Mesendoderm (in vitro differentiated cells): Measurements from ENCODE around the gene STYX.
A peak's percentile ranks its signal among the peaks of the same experiment; 100 is the strongest.

Experiments used
- DNase-seq: peaks from one replicate; pipeline ENCODE4 v3.0.0; 2013
- H2AK5ac ChIP-seq: 2 replicates; pipeline ENCODE4 v1.6.1; 2013; ENCODE audit warnings: low read length, inconsistent platforms
- H2BK120ac ChIP-seq: 2 replicates; pipeline ENCODE4 v1.6.1; 2013; ENCODE audit warnings: low read depth, mild to moderate bottlenecking, low read length, moderate library complexity, mixed read lengths
- H2BK15ac ChIP-seq: replicated peaks from 2 replicates; pipeline ENCODE4 v1.6.1; 2013; ENCODE audit warnings: low read depth, mild to moderate bottlenecking, moderate library complexity
- H2BK5ac ChIP-seq: 2 replicates; pipeline ENCODE4 v1.6.1; 2013; ENCODE audit warnings: low read length, inconsistent platforms
- H3K18ac ChIP-seq: 2 replicates; pipeline ENCODE4 v1.6.1; 2013; ENCODE audit warnings: mild to moderate bottlenecking, low read length, mixed read lengths
- H3K23ac ChIP-seq: one replicate; pipeline ENCODE4 v1.6.1; 2013; ENCODE audit warnings: low read length
- H3K27ac ChIP-seq: 2 replicates; pipeline ENCODE4 v1.5.1; 2013; ENCODE audit warnings: low read depth, mild to moderate bottlenecking, inconsistent platforms, low read length, moderate library complexity
- H3K27me3 ChIP-seq: 2 replicates; pipeline ENCODE4 v1.6.1; 2013; ENCODE audit warnings: low read length, control low read depth, mild to moderate bottlenecking, inconsistent platforms; ENCODE audit not compliant: insufficient read depth, poor library complexity
- H3K36me3 ChIP-seq: 2 replicates; pipeline ENCODE4 v1.6.1; 2013; ENCODE audit warnings: low read length, inconsistent platforms; ENCODE audit not compliant: control insufficient read depth, insufficient read depth
- H3K4ac ChIP-seq: one replicate; pipeline ENCODE4 v1.6.1; 2013; ENCODE audit warnings: low read depth, mild to moderate bottlenecking, low read length, moderate library complexity
- H3K4me1 ChIP-seq: 2 replicates; pipeline ENCODE4 v1.6.1; 2013; ENCODE audit warnings: low read depth, low read length, inconsistent platforms; ENCODE audit not compliant: control insufficient read depth
- H3K4me2 ChIP-seq: 2 replicates; pipeline ENCODE4 v1.6.1; 2013; ENCODE audit warnings: low read length
- H3K4me3 ChIP-seq: 2 replicates; pipeline ENCODE4 v1.5.1; 2013; ENCODE audit warnings: mild to moderate bottlenecking, low read length
- H3K56ac ChIP-seq: one replicate; pipeline ENCODE4 v1.6.1; 2013; ENCODE audit warnings: low read length
- H3K79me1 ChIP-seq: 2 replicates; pipeline ENCODE4 v1.6.1; 2013; ENCODE audit warnings: low read length, inconsistent platforms
- H3K79me2 ChIP-seq: 2 replicates; pipeline ENCODE4 v1.6.1; 2013; ENCODE audit warnings: mild to moderate bottlenecking, low read length; ENCODE audit not compliant: control insufficient read depth, insufficient read depth
- H3K9ac ChIP-seq: 2 replicates; pipeline ENCODE4 v1.6.1; 2013; ENCODE audit warnings: low read length, inconsistent platforms
- H4K5ac ChIP-seq: one replicate; pipeline ENCODE4 v1.6.1; 2013; ENCODE audit warnings: low read length
- H4K8ac ChIP-seq: one replicate; pipeline ENCODE4 v1.6.1; 2013; ENCODE audit warnings: low read depth, mild to moderate bottlenecking, control low read depth, low read length, moderate library complexity
- WGBS: extraction: QIAGEN DNeasy Blood & Tissue Kit; methylation state at CpG from one replicate; pipeline ENCODE4 v1.1.7; 2013; ENCODE audit warnings: low lambda C conversion rate, missing lambda C conversion rate; ENCODE audit not compliant: insufficient coverage; ENCODE audit errors: extremely low coverage; 5-methylcytosine and 5-hydroxymethylcytosine counted together

Gene STYX

DNA sequence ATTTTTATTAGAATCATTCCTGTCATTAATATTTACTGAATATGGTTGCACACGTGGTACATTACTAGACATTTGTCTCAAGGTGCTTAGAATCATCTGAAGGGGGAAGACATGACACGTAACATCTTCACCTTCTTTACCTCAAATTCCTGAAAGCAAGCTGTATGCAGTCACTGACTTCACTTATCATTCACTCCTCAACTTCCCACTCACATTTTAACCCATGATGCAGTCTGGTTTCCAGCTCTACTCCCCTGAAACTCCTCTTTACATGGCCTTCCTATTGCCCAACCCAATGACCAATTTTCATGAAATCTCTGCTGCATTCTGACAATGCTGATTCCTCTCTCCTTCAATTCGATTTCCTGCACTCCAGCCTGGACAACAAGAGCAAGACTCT is 28.7 kb upstream of the STYX start:
- Histone ChIP-seq H2BK120ac (no peak overlapping the region), H3K56ac (no peak overlapping the region), H4K5ac (no peak overlapping the region), H3K36me3 (no peaks in the 10 kb centered on the region), H3K4me2 (no peak overlapping the region), H3K4me1 (no peaks in the 10 kb centered on the region), H3K4ac (no peak overlapping the region), H3K9ac (no peak overlapping the region), H3K79me1 (no peaks in the 10 kb centered on the region), H2BK5ac (no peak overlapping the region), H3K18ac (no peak overlapping the region), H3K27me3 (no peaks in the 10 kb centered on the region), H4K8ac (no peak overlapping the region), H2BK15ac (no peak overlapping the region), H3K4me3 (no peak overlapping the region), H2AK5ac (no peak overlapping the region), H3K23ac (no peak overlapping the region), H3K79me2 (no peaks in the 10 kb centered on the region), H3K27ac (no peak overlapping the region)
- no peak for DNase-seq
- WGBS: no CpG with 5 or more reads among the region's 3 CpGs

DNA sequence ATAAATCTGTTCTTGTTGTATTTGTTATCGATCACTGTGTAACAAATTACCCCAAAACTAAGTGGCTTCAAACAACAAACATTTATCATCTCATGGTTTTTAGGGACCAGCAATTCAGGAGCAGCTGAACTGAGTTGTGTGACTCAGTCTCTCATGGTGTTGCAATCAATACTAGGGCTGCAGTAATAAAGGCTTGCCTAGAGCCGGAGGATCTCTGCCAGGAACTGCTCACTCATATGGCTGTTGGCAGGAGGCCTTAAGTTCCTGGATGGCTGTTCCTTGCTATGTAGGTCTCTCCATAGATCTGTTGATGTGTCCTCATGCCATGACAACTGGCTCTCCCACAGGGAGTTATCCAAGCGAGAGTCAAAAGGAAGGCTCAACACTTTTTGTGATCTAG is 26.7 kb upstream of the STYX start:
- H2BK120ac ChIP-seq: no peak overlapping the region
- no peak overlapping the region for H2AK5ac ChIP-seq
- H2BK5ac ChIP-seq: no peak overlapping the region
- H3K18ac ChIP-seq: no peak overlapping the region
- WGBS: no CpG with 5 or more reads among the region's 3 CpGs
- no peaks in the 10 kb centered on the region for H3K27me3 ChIP-seq
- H4K8ac ChIP-seq: no peak overlapping the region
- no peak for DNase-seq
- H3K56ac ChIP-seq: no peak overlapping the region
- H3K36me3 ChIP-seq: no peaks in the 10 kb centered on the region
- no peaks in the 10 kb centered on the region for H3K79me1 ChIP-seq
- H4K5ac ChIP-seq: no peak overlapping the region
- H2BK15ac ChIP-seq: no peak overlapping the region
- H3K9ac ChIP-seq: no peak overlapping the region
- no peaks in the 10 kb centered on the region for H3K4me1 ChIP-seq
- no peak overlapping the region for H3K4me3 ChIP-seq
- H3K4ac ChIP-seq: no peak overlapping the region
- H3K79me2 ChIP-seq: peaks cover 12% of the 10 kb centered on the region
- H3K4me2 ChIP-seq: no peak overlapping the region
- H3K23ac ChIP-seq: no peak overlapping the region
- H3K27ac ChIP-seq: no peak overlapping the region

- H3K9ac ChIP-seq: no peak overlapping the region
Measured at GRCh38 chr14:52703664-52704063, 26.3 kb upstream of the STYX start.

DNA sequence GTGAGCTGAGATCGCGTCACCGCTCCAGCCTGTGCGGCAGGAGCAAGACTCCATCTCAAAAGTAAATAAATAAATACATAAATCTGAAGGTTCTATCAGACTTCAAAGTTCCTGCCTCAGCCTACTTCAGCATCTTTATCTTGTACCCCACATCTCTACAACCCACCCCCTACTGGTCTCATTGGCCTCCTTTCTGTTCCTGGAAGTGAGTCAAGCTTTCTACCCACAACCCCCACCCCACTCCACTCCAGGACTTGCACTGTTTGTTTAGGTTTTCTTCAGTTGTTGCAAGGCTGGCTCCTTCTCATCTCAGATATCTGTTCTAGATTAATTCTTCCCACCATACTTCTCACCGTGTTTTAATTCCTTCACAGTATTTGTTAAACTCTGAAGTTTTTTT is 23.7 kb upstream of the STYX start:
- WGBS: no CpG with 5 or more reads among the region's 5 CpGs
- no peak overlapping the region for H2AK5ac ChIP-seq
- peaks cover 2% of the 10 kb centered on the region for H3K36me3 ChIP-seq

More at GRCh38 chr14:52703664-52704063, 26.3 kb upstream of the STYX start:
- H3K56ac ChIP-seq: no peak overlapping the region
- H3K4me2 ChIP-seq: no peak overlapping the region
- H3K4me3 ChIP-seq: no peak overlapping the region
- H3K4ac ChIP-seq: no peak overlapping the region
- no peak overlapping the region for H4K5ac ChIP-seq
- peaks cover under 1% of the 10 kb centered on the region for H3K36me3 ChIP-seq
- WGBS: no CpG with 5 or more reads among the region's 2 CpGs
- H2BK120ac ChIP-seq: no peak overlapping the region
- no peaks in the 10 kb centered on the region for H3K4me1 ChIP-seq
- H3K23ac ChIP-seq: no peak overlapping the region
- H2BK15ac ChIP-seq: no peak overlapping the region
- DNase-seq: no peak
- no peak overlapping the region for H3K18ac ChIP-seq
- no peaks in the 10 kb centered on the region for H3K27me3 ChIP-seq
- H4K8ac ChIP-seq: no peak overlapping the region
- no peak overlapping the region for H3K27ac ChIP-seq
- peaks cover 14% of the 10 kb centered on the region for H3K79me2 ChIP-seq
- H3K79me1 ChIP-seq: peaks cover under 1% of the 10 kb centered on the region
- no peak overlapping the region for H2BK5ac ChIP-seq
- no peak overlapping the region for H2AK5ac ChIP-seq

DNA sequence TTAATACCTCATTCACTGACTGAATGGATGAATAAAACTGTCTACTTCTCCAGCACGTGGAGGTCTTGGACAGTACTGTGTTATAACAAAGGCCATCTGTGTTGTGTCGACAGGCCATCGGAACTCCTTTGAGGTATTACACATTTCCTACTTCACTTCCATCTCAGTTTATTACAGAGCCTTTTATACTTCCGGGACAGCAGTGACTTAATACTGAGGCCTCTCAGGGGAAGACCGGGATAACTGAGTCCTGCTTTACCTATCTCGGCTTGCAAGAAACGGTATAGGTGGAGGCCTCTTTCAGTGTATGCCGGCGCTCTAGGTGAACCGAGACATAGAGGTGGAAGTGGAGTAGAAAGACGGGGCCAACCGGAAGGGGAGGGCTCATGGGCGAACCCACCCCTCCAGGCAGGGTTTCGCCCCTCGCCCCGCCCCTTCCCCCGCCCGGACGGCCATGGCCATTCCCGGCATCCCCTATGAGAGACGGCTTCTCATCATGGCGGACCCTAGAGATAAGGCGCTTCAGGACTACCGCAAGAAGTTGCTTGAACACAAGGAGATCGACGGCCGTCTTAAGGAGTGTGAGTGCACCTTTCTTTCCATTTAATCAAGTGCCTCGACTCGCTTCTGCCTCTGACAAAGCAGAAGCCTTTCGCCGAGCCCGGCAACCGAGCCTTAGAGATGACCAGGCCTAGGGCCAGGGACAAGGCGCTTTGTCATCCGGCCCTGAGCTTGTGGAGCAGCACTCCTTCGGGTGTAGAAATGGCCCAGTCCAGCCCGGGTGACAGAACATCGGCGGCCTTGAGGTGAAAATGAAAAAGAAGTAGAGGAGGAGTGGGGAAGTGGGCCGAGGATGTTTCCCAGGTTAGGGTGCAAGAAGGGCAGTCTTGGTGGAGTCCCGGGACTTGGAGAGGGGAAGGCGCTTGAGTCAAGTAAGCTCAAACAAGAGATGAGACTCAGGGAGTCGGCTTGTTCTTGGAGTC is 23.0 kb upstream of the STYX start, which contains the start of gene PSMC6:
TSS of gene PSMC6 (plus strand) at position 477 of the 983 bp plus-strand sequence. CDS start at position 497, 20 bp downstream.
- Histone ChIP-seq H4K8ac (peak within 1 kb of the TSS; percentile 97), H2BK120ac (no peak within 1 kb of the TSS), H3K4me1 (no peaks in the 10 kb centered on the region)

More for the DNA sequence above, 23.7 kb upstream of the STYX start:
- H4K5ac ChIP-seq: no peak overlapping the region
- peaks cover 18% of the 10 kb centered on the region for H3K79me2 ChIP-seq
- H3K4me3 ChIP-seq: no peak overlapping the region
- H3K56ac ChIP-seq: no peak overlapping the region
- DNase-seq: no peak
- no peak overlapping the region for H2BK15ac ChIP-seq
- no peak overlapping the region for H3K4me2 ChIP-seq
- no peak overlapping the region for H3K18ac ChIP-seq
- no peaks in the 10 kb centered on the region for H3K27me3 ChIP-seq
- H3K9ac ChIP-seq: no peak overlapping the region
- H3K79me1 ChIP-seq: peaks cover 2% of the 10 kb centered on the region
- no peak overlapping the region for H3K27ac ChIP-seq
- H3K4ac ChIP-seq: no peak overlapping the region
- no peak overlapping the region for H2BK120ac ChIP-seq
- H3K23ac ChIP-seq: no peak overlapping the region
- H2BK5ac ChIP-seq: no peak overlapping the region
- H3K4me1 ChIP-seq: no peaks in the 10 kb centered on the region
- H4K8ac ChIP-seq: peak overlapping the region; percentile 97

More for the DNA sequence above, 23.0 kb upstream of the STYX start, which contains the start of gene PSMC6:
- H3K79me1 ChIP-seq: peaks cover 2% of the 10 kb centered on the region
- H4K5ac ChIP-seq: peak within 1 kb of the TSS; percentile 84
- peak within 1 kb of the TSS; percentile 63 for H3K4me2 ChIP-seq
- WGBS: no CpG with 5 or more reads among the region's 43 CpGs
- no peaks in the 10 kb centered on the region for H3K27me3 ChIP-seq
- peak within 1 kb of the TSS; percentile 41 for H3K27ac ChIP-seq
- no peak within 1 kb of the TSS for H2BK15ac ChIP-seq
- H3K36me3 ChIP-seq: peaks cover 2% of the 10 kb centered on the region
- no peak within 1 kb of the TSS for H3K23ac ChIP-seq
- peak; percentile 96 for DNase-seq
- peak within 1 kb of the TSS; percentile 81 for H3K9ac ChIP-seq
- peaks cover 18% of the 10 kb centered on the region for H3K79me2 ChIP-seq
- H3K4ac ChIP-seq: peak within 1 kb of the TSS; percentile 78
- peak within 1 kb of the TSS; percentile 66 for H3K4me3 ChIP-seq
- H3K56ac ChIP-seq: peak within 1 kb of the TSS; percentile 93
- H2BK5ac ChIP-seq: peak within 1 kb of the TSS; percentile 74
- H2AK5ac ChIP-seq: no peak within 1 kb of the TSS
- H3K18ac ChIP-seq: peak within 1 kb of the TSS; percentile 77
